SK-N-SH treated with all-trans-retinoic acid at 6 μM for 48 hours (cell line): Measurements from ENCODE around the gene CNST.
A peak's percentile ranks its signal among the peaks of the same experiment; 100 is the strongest.

Source experiments
- ATAC-seq: fragments of 200-7000 bp; cut with Tn5 transposase; 3 replicates; pipeline ENCODE4 v1.9.1; 2020; ENCODE audit warnings: mild to moderate bottlenecking, moderate library complexity
- ARNTL ChIP-seq: fragments of 450-650 bp; formaldehyde crosslinking; IDR thresholded peaks from 2 replicates; pipeline ENCODE4 v1.5.0; 2020; ENCODE audit warnings: low read depth, mild to moderate bottlenecking, moderate library complexity, borderline replicate concordance
- BACH2 ChIP-seq: fragments of 250-450 bp; sonication (Bioruptor Pico); IDR thresholded peaks from 2 replicates; pipeline ENCODE4 v1.9.0; 2021; ENCODE audit warnings: mild to moderate bottlenecking, borderline replicate concordance
- CSDC2 ChIP-seq: fragments of 250-450 bp; sonication (Bioruptor Pico); IDR thresholded peaks from 2 replicates; pipeline ENCODE4 v1.5.0; 2020; ENCODE audit warnings: mild to moderate bottlenecking, moderate library complexity
- ESRRG ChIP-seq: fragments of 250-450 bp; sonication (Bioruptor Pico); IDR thresholded peaks from 2 replicates; pipeline ENCODE4 v1.6.1; 2021; ENCODE audit warnings: mild to moderate bottlenecking
- GLIS3 ChIP-seq: fragments of 250-450 bp; sonication (Bioruptor Pico); IDR thresholded peaks from 2 replicates; pipeline ENCODE4 v1.5.0; 2020; ENCODE audit warnings: mild to moderate bottlenecking, moderate library complexity
- ISL1 ChIP-seq: fragments of 250-450 bp; sonication (Bioruptor Pico); IDR thresholded peaks from 2 replicates; pipeline ENCODE4 v2.1.2; 2022; ENCODE audit warnings: mild to moderate bottlenecking, moderate library complexity
- OSR1 ChIP-seq: fragments of 250-450 bp; sonication (Bioruptor Pico); IDR thresholded peaks from 2 replicates; pipeline ENCODE4 v1.8.0; 2022; ENCODE audit warnings: moderate library complexity, mild to moderate bottlenecking, inconsistent platforms
- PPARA ChIP-seq: fragments of 250-450 bp; sonication (Bioruptor Pico); IDR thresholded peaks from 2 replicates; pipeline ENCODE4 v1.5.0; 2020; ENCODE audit warnings: mild to moderate bottlenecking, borderline replicate concordance
- RARB ChIP-seq: fragments of 250-450 bp; sonication (Bioruptor Pico); IDR thresholded peaks from 2 replicates; pipeline ENCODE4 v1.8.0; 2021; ENCODE audit warnings: mild to moderate bottlenecking, moderate library complexity
- SNAI2 ChIP-seq: fragments of 250-450 bp; sonication (Bioruptor Pico); IDR thresholded peaks from 2 replicates; pipeline ENCODE4 v1.5.0; 2020; ENCODE audit warnings: mild to moderate bottlenecking, moderate library complexity
- TCF4 ChIP-seq: fragments of 250-450 bp; sonication (Bioruptor Pico); IDR thresholded peaks from 2 replicates; pipeline ENCODE4 v1.8.0; 2021; ENCODE audit warnings: mild to moderate bottlenecking, moderate library complexity, borderline replicate concordance
- TOX ChIP-seq: fragments of 250-450 bp; sonication (Bioruptor Pico); IDR thresholded peaks from 2 replicates; pipeline ENCODE4 v1.8.0; 2021; ENCODE audit warnings: mild to moderate bottlenecking, moderate library complexity, borderline replicate concordance
- ZC3H10 ChIP-seq: fragments of 250-450 bp; sonication (Bioruptor Pico); IDR thresholded peaks from 2 replicates; pipeline ENCODE4 v1.5.1; 2021; ENCODE audit warnings: mild to moderate bottlenecking, moderate library complexity
- ZNF565 ChIP-seq: fragments of 450-650 bp; formaldehyde crosslinking; conservative IDR thresholded peaks from 2 replicates; pipeline ENCODE4 v1.5.0; 2020; ENCODE audit warnings: low read depth, mild to moderate bottlenecking, moderate library complexity
- ZNF70 ChIP-seq: fragments of 450-650 bp; formaldehyde crosslinking; IDR thresholded peaks from 2 replicates; pipeline ENCODE4 v1.5.0; 2020; ENCODE audit warnings: mild to moderate bottlenecking, moderate library complexity
- ZNF8 ChIP-seq: fragments of 450-650 bp; formaldehyde crosslinking; IDR thresholded peaks from 2 replicates; pipeline ENCODE4 v1.5.0; 2020; ENCODE audit warnings: mild to moderate bottlenecking, moderate library complexity
- TF ChIP-seq, protein P1 (sequence below): fragments of 250-450 bp; sonication (Bioruptor Pico); IDR thresholded peaks from 2 replicates; pipeline ENCODE4 v1.8.0; 2020; ENCODE audit warnings: mild to moderate bottlenecking, moderate library complexity, borderline replicate concordance
- TF ChIP-seq, protein P2 (sequence below): fragments of 250-450 bp; sonication (Bioruptor Pico); IDR thresholded peaks from 2 replicates; pipeline ENCODE4 v1.5.1; 2021; ENCODE audit warnings: mild to moderate bottlenecking, moderate library complexity
- TF ChIP-seq, protein P3 (sequence below): fragments of 250-450 bp; sonication (Bioruptor Pico); IDR thresholded peaks from 2 replicates; pipeline ENCODE4 v1.5.0; 2020; ENCODE audit warnings: mild to moderate bottlenecking, moderate library complexity
- TF ChIP-seq, protein P4 (sequence below): fragments of 250-450 bp; sonication (Bioruptor Pico); IDR thresholded peaks from 2 replicates; pipeline ENCODE4 v1.8.0; 2021; ENCODE audit warnings: low read depth, mild to moderate bottlenecking, moderate library complexity, borderline replicate concordance
- TF ChIP-seq, protein P5 (sequence below): fragments of 250-450 bp; sonication (Bioruptor Pico); IDR thresholded peaks from 2 replicates; pipeline ENCODE4 v1.5.1; 2020; ENCODE audit warnings: low read depth, mild to moderate bottlenecking, moderate library complexity

The CNST gene

DNA sequence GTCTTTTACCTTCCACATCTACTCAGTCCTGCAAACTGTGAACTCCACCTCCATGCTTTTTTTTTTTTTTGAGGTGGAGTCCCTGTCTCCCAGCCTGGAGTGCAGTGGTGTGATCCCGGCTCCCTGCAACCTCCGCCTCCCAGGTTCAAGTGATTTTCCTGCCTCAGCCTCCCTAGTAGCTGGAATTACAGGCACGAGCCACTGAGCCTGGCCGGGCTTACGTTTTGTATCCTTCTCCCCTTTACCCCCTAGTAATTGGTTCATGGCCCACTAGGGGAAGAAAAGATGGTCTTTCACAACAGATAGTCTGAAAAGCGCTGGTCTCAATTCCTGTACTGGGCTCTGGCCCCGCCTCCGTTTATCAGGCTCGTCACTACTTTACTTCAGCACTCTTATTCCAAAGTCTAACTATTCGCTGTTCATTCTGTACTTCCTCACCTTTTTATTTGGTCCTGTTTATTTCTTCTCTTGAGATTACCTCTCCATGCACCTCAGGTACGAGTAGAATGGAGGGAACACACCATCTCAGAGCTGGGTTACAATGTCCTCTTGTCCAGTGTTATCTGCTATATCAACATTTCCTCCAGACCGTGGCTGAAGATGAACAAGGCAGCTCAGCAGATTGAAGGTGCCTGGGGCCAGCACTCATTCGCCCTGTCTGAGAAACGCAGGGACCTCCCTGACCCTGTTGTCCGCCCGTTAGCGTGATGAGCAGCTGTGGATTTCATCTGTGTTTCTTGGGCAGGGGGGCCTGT, 16.2 kb downstream of the CNST start:
- TF ChIP-seq OSR1 (CRISPR knock-in tag) = no peak
- no peak for TF ChIP-seq GLIS3 (CRISPR knock-in tag)
- no peak for TF ChIP-seq PPARA (CRISPR knock-in tag)
- no peak for TF ChIP-seq ZNF70
- no peak for TF ChIP-seq RARB (CRISPR knock-in tag)
- TF ChIP-seq ISL1 (CRISPR knock-in tag) = no peak
- no peak for TF ChIP-seq ESRRG (CRISPR knock-in tag)
- no peak for TF ChIP-seq ZNF565 (CRISPR knock-in tag)
- ATAC-seq = no peak

DNA sequence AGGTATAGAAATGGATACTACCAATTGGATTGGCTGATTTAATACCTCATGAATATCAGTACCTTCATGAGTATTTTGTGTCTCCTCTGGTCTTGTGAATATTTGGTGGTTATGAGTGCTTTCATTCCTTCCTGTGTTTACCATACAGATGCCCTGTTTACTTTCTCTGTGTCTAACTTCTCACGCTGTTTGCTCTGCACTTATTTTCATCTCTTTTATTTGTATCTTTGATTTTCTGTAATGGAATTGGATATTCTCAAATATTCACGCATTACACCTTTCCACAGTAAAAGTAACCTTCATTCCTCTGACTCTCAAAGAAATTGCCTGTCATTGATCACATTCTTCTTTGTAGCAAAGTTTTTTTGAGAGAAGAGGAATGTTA, 16.8 kb downstream of the CNST start:
- ATAC-seq = no peak
- TF ChIP-seq, protein P1, sequence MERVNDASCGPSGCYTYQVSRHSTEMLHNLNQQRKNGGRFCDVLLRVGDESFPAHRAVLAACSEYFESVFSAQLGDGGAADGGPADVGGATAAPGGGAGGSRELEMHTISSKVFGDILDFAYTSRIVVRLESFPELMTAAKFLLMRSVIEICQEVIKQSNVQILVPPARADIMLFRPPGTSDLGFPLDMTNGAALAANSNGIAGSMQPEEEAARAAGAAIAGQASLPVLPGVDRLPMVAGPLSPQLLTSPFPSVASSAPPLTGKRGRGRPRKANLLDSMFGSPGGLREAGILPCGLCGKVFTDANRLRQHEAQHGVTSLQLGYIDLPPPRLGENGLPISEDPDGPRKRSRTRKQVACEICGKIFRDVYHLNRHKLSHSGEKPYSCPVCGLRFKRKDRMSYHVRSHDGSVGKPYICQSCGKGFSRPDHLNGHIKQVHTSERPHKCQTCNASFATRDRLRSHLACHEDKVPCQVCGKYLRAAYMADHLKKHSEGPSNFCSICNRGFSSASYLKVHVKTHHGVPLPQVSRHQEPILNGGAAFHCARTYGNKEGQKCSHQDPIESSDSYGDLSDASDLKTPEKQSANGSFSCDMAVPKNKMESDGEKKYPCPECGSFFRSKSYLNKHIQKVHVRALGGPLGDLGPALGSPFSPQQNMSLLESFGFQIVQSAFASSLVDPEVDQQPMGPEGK (CRISPR knock-in tag) = no peak
- TF ChIP-seq ISL1 (CRISPR knock-in tag) = no peak

DNA sequence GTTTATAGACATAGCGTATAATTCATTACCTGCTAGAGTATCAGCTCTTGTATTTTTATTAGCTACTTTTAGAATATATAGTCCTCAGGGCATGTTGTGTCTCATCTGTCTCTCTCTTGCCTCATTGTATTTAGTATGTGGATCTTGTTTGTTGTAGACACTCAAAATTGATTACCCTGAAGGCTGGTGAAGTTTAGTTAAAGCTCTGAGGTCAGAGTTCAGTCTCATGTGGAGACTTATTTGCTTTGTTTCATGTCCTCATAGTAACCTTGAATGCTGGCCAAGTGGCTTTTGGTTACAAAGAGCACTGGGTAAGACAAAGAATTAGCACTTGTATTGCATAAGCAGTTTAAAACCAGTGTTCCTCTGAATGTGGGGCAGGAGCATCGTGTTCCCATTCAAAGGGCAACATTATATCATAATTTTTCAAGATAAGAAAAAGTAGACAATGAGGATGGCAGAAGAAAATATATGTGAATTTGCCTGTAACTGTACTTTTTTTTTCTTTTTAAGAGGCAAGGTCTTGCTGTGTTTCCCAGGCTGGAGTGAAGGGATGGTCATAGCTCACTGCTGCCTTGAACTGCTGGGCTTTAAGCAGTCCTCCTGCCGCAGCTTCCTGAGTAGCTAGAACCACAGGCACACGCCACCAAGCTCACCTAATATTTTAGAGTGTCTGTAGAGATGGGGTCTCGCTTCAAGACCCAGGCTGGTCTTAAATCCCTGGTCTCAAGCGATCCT, 17.4 kb downstream of the CNST start:
- no peak for TF ChIP-seq PPARA (CRISPR knock-in tag)
- no peak for TF ChIP-seq TOX (CRISPR knock-in tag)
- TF ChIP-seq CSDC2 (CRISPR knock-in tag) = no peak
- TF ChIP-seq, protein P2, sequence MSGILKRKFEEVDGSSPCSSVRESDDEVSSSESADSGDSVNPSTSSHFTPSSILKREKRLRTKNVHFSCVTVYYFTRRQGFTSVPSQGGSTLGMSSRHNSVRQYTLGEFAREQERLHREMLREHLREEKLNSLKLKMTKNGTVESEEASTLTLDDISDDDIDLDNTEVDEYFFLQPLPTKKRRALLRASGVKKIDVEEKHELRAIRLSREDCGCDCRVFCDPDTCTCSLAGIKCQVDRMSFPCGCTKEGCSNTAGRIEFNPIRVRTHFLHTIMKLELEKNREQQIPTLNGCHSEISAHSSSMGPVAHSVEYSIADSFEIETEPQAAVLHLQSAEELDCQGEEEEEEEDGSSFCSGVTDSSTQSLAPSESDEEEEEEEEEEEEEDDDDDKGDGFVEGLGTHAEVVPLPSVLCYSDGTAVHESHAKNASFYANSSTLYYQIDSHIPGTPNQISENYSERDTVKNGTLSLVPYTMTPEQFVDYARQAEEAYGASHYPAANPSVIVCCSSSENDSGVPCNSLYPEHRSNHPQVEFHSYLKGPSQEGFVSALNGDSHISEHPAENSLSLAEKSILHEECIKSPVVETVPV (CRISPR knock-in tag) = no peak
- no peak; the same call in 2 of the 3 replicates for ATAC-seq

DNA sequence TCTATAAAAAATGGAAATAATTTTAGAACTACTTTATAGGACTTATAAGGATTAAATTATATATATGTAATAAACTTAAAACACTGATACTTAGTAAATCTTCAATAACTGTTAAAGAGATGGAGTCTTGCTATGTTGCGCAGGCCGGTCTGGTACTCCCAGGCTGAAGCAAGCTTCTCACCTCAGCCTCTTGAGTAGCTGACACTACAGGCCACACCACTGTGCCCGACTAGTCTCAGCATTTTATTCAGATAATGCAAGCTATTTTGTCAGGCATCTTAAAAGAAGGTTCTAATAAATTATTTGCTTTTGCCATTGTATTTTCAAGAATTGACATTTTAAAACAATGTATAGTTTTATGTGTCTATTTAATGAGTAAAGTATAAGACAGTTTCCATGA, 20.8 kb downstream of the CNST start:
- TF ChIP-seq CSDC2 (CRISPR knock-in tag) (no peak), TCF4 (no peak), TOX (CRISPR knock-in tag) (no peak), ZNF565 (CRISPR knock-in tag) (no peak), GLIS3 (CRISPR knock-in tag) (no peak), ESRRG (CRISPR knock-in tag) (no peak), PPARA (CRISPR knock-in tag) (no peak), ARNTL (no peak), ZC3H10 (no peak), ZNF8 (CRISPR knock-in tag) (no peak), SNAI2 (CRISPR knock-in tag) (no peak), BACH2 (CRISPR knock-in tag) (no peak), ISL1 (CRISPR knock-in tag) (no peak), RARB (CRISPR knock-in tag) (no peak)
- TF ChIP-seq, protein P3, sequence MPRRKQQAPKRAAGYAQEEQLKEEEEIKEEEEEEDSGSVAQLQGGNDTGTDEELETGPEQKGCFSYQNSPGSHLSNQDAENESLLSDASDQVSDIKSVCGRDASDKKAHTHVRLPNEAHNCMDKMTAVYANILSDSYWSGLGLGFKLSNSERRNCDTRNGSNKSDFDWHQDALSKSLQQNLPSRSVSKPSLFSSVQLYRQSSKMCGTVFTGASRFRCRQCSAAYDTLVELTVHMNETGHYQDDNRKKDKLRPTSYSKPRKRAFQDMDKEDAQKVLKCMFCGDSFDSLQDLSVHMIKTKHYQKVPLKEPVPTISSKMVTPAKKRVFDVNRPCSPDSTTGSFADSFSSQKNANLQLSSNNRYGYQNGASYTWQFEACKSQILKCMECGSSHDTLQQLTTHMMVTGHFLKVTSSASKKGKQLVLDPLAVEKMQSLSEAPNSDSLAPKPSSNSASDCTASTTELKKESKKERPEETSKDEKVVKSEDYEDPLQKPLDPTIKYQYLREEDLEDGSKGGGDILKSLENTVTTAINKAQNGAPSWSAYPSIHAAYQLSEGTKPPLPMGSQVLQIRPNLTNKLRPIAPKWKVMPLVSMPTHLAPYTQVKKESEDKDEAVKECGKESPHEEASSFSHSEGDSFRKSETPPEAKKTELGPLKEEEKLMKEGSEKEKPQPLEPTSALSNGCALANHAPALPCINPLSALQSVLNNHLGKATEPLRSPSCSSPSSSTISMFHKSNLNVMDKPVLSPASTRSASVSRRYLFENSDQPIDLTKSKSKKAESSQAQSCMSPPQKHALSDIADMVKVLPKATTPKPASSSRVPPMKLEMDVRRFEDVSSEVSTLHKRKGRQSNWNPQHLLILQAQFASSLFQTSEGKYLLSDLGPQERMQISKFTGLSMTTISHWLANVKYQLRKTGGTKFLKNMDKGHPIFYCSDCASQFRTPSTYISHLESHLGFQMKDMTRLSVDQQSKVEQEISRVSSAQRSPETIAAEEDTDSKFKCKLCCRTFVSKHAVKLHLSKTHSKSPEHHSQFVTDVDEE (CRISPR knock-in tag) = no peak
- TF ChIP-seq, protein P4, sequence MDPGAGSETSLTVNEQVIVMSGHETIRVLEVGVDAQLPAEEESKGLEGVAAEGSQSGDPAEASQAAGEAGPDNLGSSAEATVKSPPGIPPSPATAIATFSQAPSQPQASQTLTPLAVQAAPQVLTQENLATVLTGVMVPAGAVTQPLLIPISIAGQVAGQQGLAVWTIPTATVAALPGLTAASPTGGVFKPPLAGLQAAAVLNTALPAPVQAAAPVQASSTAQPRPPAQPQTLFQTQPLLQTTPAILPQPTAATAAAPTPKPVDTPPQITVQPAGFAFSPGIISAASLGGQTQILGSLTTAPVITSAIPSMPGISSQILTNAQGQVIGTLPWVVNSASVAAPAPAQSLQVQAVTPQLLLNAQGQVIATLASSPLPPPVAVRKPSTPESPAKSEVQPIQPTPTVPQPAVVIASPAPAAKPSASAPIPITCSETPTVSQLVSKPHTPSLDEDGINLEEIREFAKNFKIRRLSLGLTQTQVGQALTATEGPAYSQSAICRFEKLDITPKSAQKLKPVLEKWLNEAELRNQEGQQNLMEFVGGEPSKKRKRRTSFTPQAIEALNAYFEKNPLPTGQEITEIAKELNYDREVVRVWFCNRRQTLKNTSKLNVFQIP (CRISPR knock-in tag) = no peak
- TF ChIP-seq, protein P5, sequence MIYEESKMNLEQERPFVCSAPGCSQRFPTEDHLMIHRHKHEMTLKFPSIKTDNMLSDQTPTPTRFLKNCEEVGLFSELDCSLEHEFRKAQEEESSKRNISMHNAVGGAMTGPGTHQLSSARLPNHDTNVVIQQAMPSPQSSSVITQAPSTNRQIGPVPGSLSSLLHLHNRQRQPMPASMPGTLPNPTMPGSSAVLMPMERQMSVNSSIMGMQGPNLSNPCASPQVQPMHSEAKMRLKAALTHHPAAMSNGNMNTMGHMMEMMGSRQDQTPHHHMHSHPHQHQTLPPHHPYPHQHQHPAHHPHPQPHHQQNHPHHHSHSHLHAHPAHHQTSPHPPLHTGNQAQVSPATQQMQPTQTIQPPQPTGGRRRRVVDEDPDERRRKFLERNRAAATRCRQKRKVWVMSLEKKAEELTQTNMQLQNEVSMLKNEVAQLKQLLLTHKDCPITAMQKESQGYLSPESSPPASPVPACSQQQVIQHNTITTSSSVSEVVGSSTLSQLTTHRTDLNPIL (CRISPR knock-in tag) = no peak
- TF ChIP-seq, protein P2 (CRISPR knock-in tag) = no peak
- TF ChIP-seq, protein P1 (CRISPR knock-in tag) = no peak
- TF ChIP-seq, all 23 proteins: peak for 0
- peak; percentile 41; the same call in 2 of the 3 replicates for ATAC-seq
